H9 (cell line): Measurements from ENCODE around the gene AGTPBP1. TPM values are rescaled to one million over a fixed set of nuclear protein-coding genes. Genes with fewer than 3 reads are reported as not detected.

Experiments used
- DNase-seq: peaks from one replicate; pipeline ENCODE4 v3.0.0-alpha.2; 2017
- H2AFZ ChIP-seq: one replicate; pipeline ENCODE4 v1.6.1; 2013; ENCODE audit warnings: mild to moderate bottlenecking, low read length, control low read depth, moderate library complexity
- H2AK5ac ChIP-seq: 2 replicates; pipeline ENCODE4 v1.6.1; 2013; ENCODE audit warnings: low read length, control low read depth, mixed read lengths; ENCODE audit not compliant: insufficient read length
- H2BK120ac ChIP-seq: one replicate; pipeline ENCODE4 v1.6.1; 2013; ENCODE audit warnings: low read depth, mild to moderate bottlenecking, low read length, control low read depth, inconsistent platforms; ENCODE audit not compliant: poor library complexity, severe bottlenecking
- H2BK12ac ChIP-seq: 2 replicates; pipeline ENCODE4 v1.6.1; 2013; ENCODE audit warnings: low read length, control low read depth, mixed read lengths, low read depth; ENCODE audit not compliant: insufficient read length
- H2BK15ac ChIP-seq: 2 replicates; pipeline ENCODE4 v1.6.1; 2013; ENCODE audit warnings: low read depth, low read length, control low read depth
- H2BK20ac ChIP-seq: one replicate; pipeline ENCODE4 v1.6.1; 2013; ENCODE audit warnings: low read depth, mild to moderate bottlenecking, low read length, control low read depth, inconsistent platforms; ENCODE audit not compliant: poor library complexity, severe bottlenecking
- H2BK5ac ChIP-seq: 2 replicates; pipeline ENCODE4 v1.6.1; 2013; ENCODE audit warnings: low read length, control low read depth, mixed read lengths; ENCODE audit not compliant: insufficient read length
- H3K14ac ChIP-seq: 2 replicates; pipeline ENCODE4 v1.6.1; 2013; ENCODE audit warnings: low read length, control low read depth; ENCODE audit not compliant: insufficient read depth
- H3K18ac ChIP-seq: 2 replicates; pipeline ENCODE4 v1.6.1; 2013; ENCODE audit warnings: low read depth, mild to moderate bottlenecking, mixed read lengths, low read length, control low read depth; ENCODE audit not compliant: insufficient read length
- H3K23ac ChIP-seq: 2 replicates; pipeline ENCODE4 v1.6.1; 2013; ENCODE audit warnings: low read length, control low read depth, mixed read lengths, low read depth; ENCODE audit not compliant: insufficient read length
- H3K23me2 ChIP-seq: 2 replicates; pipeline ENCODE4 v1.6.1; 2013; ENCODE audit warnings: low read depth, mild to moderate bottlenecking, mixed read lengths, low read length, control low read depth; ENCODE audit not compliant: insufficient read length, poor library complexity, severe bottlenecking
- H3K27ac ChIP-seq: 2 replicates; pipeline ENCODE4 v1.5.1; 2013; ENCODE audit warnings: low read length, control low read depth, mixed read lengths, low read depth; ENCODE audit not compliant: insufficient read length
- H3K27me3 ChIP-seq: 2 replicates; pipeline ENCODE4 v1.6.1; 2013; ENCODE audit warnings: low read length, control low read depth, inconsistent platforms; ENCODE audit not compliant: insufficient read depth
- H3K4ac ChIP-seq: 2 replicates; pipeline ENCODE4 v1.6.1; 2013; ENCODE audit warnings: low read depth, mild to moderate bottlenecking, control low read depth, inconsistent platforms, low read length, moderate library complexity
- H3K4me1 ChIP-seq: 2 replicates; pipeline ENCODE4 v1.6.1; 2013; ENCODE audit warnings: low read length, control low read depth, inconsistent platforms; ENCODE audit not compliant: insufficient read depth
- H3K4me2 ChIP-seq: 2 replicates; pipeline ENCODE4 v1.6.1; 2013; ENCODE audit warnings: low read length, control low read depth, mixed read lengths; ENCODE audit not compliant: insufficient read length, insufficient read depth
- H3K56ac ChIP-seq: 2 replicates; pipeline ENCODE4 v1.6.1; 2013; ENCODE audit warnings: low read depth, mild to moderate bottlenecking, mixed read lengths, low read length, control low read depth; ENCODE audit not compliant: insufficient read length
- H3K79me1 ChIP-seq: 2 replicates; pipeline ENCODE4 v1.6.1; 2013; ENCODE audit warnings: low read depth, mild to moderate bottlenecking, moderate library complexity, low read length, control low read depth, inconsistent platforms; ENCODE audit not compliant: insufficient read depth, poor library complexity, severe bottlenecking
- H3K79me2 ChIP-seq: 2 replicates; pipeline ENCODE4 v1.6.1; 2013; ENCODE audit warnings: low read length, control low read depth, inconsistent platforms; ENCODE audit not compliant: insufficient read depth
- H3K9ac ChIP-seq: 2 replicates; pipeline ENCODE4 v1.6.1; 2013; ENCODE audit warnings: low read length, control low read depth, mixed read lengths; ENCODE audit not compliant: insufficient read length; ENCODE audit errors: extremely low read depth
- H3K9me3 ChIP-seq: one replicate; pipeline ENCODE4 v1.6.1; 2013; ENCODE audit warnings: low read depth, low read length, inconsistent platforms; ENCODE audit not compliant: control insufficient read depth
- H3T11ph ChIP-seq: one replicate; pipeline ENCODE4 v1.6.1; 2013; ENCODE audit warnings: mild to moderate bottlenecking, low read length, control low read depth, inconsistent platforms
- H4K20me1 ChIP-seq: one replicate; pipeline ENCODE4 v1.6.1; 2013; ENCODE audit not compliant: control insufficient read depth, insufficient read length, insufficient read depth
- H4K5ac ChIP-seq: 2 replicates; pipeline ENCODE4 v1.6.1; 2013; ENCODE audit warnings: low read depth, mild to moderate bottlenecking, mixed read lengths, low read length, control low read depth; ENCODE audit not compliant: insufficient read length
- H4K8ac ChIP-seq: replicated peaks from 2 replicates; pipeline ENCODE4 v1.6.1; 2013; ENCODE audit warnings: low read length, control low read depth, mixed read lengths, low read depth; ENCODE audit not compliant: insufficient read length
- H4K91ac ChIP-seq: 2 replicates; pipeline ENCODE4 v1.6.1; 2013; ENCODE audit warnings: low read depth, mild to moderate bottlenecking, moderate library complexity, mixed read lengths, low read length, control low read depth; ENCODE audit not compliant: insufficient read length
- H3K27ac Mint-ChIP-seq, 3 experiments: 2 replicates in 2 of 3; 3 replicates in 1 of 3; pipeline ENCODE4 v1.8.0; 2020 to 2021; ENCODE audit warnings: mixed read lengths in 3 of 3, mild to moderate bottlenecking in 1 of 3, moderate library complexity in 1 of 3
- H3K27me3 Mint-ChIP-seq: 2 replicates; pipeline ENCODE4 v1.8.0; 2021; ENCODE audit warnings: low read depth, mild to moderate bottlenecking, moderate library complexity, mixed read lengths
- H3K36me3 Mint-ChIP-seq, 3 experiments: 2 replicates in 2 of 3; 3 replicates in 1 of 3; pipeline ENCODE4 v1.8.0; 2020 to 2021; ENCODE audit warnings: low read depth in 3 of 3, mixed read lengths in 3 of 3; ENCODE audit not compliant: insufficient read depth in 1 of 3
- H3K4me1 Mint-ChIP-seq, 2 experiments: 2 replicates each; pipeline ENCODE4 v1.8.0; 2020; ENCODE audit warnings: mixed read lengths in 2 of 2
- H3K4me3 Mint-ChIP-seq, 2 experiments: 2 replicates in 1 of 2; 3 replicates in 1 of 2; pipeline ENCODE4 v1.8.0; 2020 to 2021; ENCODE audit warnings: mild to moderate bottlenecking in 2 of 2, mixed read lengths in 2 of 2, moderate library complexity in 1 of 2
- H3K9me3 Mint-ChIP-seq, 2 experiments: 2 replicates in 1 of 2; 3 replicates in 1 of 2; pipeline ENCODE4 v1.8.0; 2020; ENCODE audit warnings: mild to moderate bottlenecking in 2 of 2, mixed read lengths in 2 of 2, moderate library complexity in 1 of 2
- CTCF ChIP-seq: fragments of 200-600 bp; sonication (generic); conservative IDR thresholded peaks from 3 replicates; pipeline ENCODE4 v1.8.0; 2021; ENCODE audit warnings: antibody characterized with exemption, mild to moderate bottlenecking
- WGBS: extraction: QIAGEN DNeasy Blood & Tissue Kit; methylation state at CpG from one replicate; pipeline ENCODE4 v1.1.7; 2013; ENCODE audit warnings: missing lambda C conversion rate, low lambda C conversion rate, mixed read lengths; ENCODE audit not compliant: insufficient read length; ENCODE audit errors: extremely low coverage; 5-methylcytosine and 5-hydroxymethylcytosine counted together
- total RNA-seq: library from RNA; stranded (reverse); gene quantifications from 2 replicates; pipeline ENCODE4 v1.2.1, GENCODE V29; 2021

AGTPBP1 gene
- total RNA-seq, 1 experiment from 2014 or later, result 53.1 TPM

DNA sequence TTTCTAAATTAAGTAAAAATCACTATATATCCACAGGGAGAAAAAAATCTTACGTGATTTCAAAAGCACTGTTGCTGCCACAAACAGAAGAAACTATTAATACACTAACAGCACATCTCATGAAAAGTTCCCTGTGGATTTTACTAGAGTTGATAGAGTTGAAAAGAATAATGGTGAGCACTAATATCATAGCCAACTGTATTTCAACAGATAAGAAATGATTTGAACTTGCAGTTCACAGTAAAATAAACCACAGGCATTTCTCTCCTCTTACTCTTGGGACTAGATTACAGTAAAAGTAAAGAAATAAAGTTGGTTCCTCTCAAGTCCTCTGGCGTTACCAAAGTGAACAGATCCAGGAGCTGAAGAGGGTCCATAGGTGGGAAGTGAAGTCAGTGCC, 27.9 kb downstream of the AGTPBP1 start:
- H3K18ac ChIP-seq, result no peak overlapping the region
- H3K79me2 ChIP-seq, result no peaks in the 10 kb centered on the region; the same call in 1 of the 2 replicates
- H2BK12ac ChIP-seq, result no peak overlapping the region
- no peak overlapping the region for H3K9ac ChIP-seq
- H2AK5ac ChIP-seq, result no peak overlapping the region
- H3K4me1 ChIP-seq, result no peaks in the 10 kb centered on the region
- no peak overlapping the region for H3K14ac ChIP-seq
- Mint-ChIP-seq H3K27me3 (no peaks in the 10 kb centered on the region), H3K9me3 (no peaks in the 10 kb centered on the region), H3K4me3 (no peak overlapping the region), H3K36me3 (peaks cover 2 to 7% (median 5%) of the 10 kb centered on the region in 3 experiments; a peak in 5 of 7 replicates), H3K27ac (no peak overlapping the region), H3K4me1 (peaks cover 11% of the 10 kb centered on the region in 2 experiments)
- H3K4me2 ChIP-seq, result no peak overlapping the region
- no peak overlapping the region for H2BK5ac ChIP-seq
- H3K79me1 ChIP-seq, result peaks cover 5% of the 10 kb centered on the region
- H4K20me1 ChIP-seq, result no peaks in the 10 kb centered on the region
- H4K91ac ChIP-seq, result no peak overlapping the region
- no peak for DNase-seq
- no peak overlapping the region for H4K5ac ChIP-seq
- H3K23me2 ChIP-seq, result no peaks in the 10 kb centered on the region
- no peak overlapping the region for H3K23ac ChIP-seq
- no peak overlapping the region for H3K27ac ChIP-seq
- WGBS, result no CpG with 5 or more reads among the region's 2 CpGs
- no peak overlapping the region for H2BK120ac ChIP-seq
- H3K9me3 ChIP-seq, result no peaks in the 10 kb centered on the region
- no peak overlapping the region for H2BK20ac ChIP-seq
- no peaks in the 10 kb centered on the region for H3K27me3 ChIP-seq
- H2AFZ ChIP-seq, result no peak overlapping the region
- H3K4ac ChIP-seq, result no peak overlapping the region
- TF ChIP-seq CTCF, result no peak
- H3K56ac ChIP-seq, result no peak overlapping the region
- no peak overlapping the region for H4K8ac ChIP-seq
- no peak overlapping the region for H3T11ph ChIP-seq
- 0 out of 2 replicates have a peak overlapping the region, but pooled peaks have one; percentile 89 for H2BK15ac ChIP-seq
